HG03103 (cell line): ENCODE results near the gene SGMS1.
A peak's percentile ranks its signal among the peaks of the same experiment; 100 is the strongest.
"Not testable (repeated sequence)": the region's sequence is repeated elsewhere in the genome, so short reads cannot be mapped to it uniquely, and the experiment has no call there.

Experiments used
- ATAC-seq: cut with Tn5 transposase; IDR thresholded peaks from one replicate; pipeline ENCODE4 v1.9.1; 2021; ENCODE audit warnings: low read depth; ENCODE audit not compliant: unreplicated experiment

SGMS1 gene

DNA sequence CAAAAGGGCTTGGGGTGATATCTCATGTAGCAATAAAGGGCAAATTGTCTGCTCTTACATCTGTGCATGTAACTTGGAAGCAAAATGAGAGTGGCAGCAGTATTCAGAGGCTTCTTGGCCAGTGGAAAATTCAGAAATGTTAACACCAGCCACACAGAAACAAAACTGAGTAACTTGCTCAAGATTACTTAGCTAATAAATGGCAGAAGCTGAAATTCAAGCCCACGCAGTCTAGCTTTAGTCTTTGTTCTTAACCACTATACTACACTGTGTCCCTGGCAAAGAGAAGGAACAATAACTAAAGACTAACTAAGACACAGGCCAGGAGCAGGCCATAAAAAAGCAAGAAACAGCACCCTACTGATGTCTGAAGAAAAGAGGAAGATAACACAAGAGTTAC, 186.5 kb downstream of the SGMS1 start:
- no peak for ATAC-seq

DNA sequence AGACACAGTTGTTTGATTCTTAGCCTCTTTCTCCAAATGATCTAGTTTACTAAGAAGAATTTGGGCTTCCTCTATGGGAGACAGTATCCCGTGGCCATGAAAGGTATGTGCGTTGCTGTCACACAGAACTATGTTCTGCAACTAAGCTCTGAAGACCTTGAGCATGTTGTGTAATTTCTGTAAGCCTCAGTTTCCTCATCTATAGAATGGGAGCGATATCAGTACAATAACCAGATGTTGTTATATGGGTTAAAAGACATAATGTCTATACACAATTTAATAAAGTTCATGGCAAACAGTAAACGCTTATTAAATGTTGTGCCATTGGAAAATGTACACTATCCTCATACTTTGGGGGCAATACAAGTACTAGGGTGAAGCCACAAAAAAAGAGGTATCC, 187.0 kb downstream of the SGMS1 start:
- ATAC-seq: no peak

DNA sequence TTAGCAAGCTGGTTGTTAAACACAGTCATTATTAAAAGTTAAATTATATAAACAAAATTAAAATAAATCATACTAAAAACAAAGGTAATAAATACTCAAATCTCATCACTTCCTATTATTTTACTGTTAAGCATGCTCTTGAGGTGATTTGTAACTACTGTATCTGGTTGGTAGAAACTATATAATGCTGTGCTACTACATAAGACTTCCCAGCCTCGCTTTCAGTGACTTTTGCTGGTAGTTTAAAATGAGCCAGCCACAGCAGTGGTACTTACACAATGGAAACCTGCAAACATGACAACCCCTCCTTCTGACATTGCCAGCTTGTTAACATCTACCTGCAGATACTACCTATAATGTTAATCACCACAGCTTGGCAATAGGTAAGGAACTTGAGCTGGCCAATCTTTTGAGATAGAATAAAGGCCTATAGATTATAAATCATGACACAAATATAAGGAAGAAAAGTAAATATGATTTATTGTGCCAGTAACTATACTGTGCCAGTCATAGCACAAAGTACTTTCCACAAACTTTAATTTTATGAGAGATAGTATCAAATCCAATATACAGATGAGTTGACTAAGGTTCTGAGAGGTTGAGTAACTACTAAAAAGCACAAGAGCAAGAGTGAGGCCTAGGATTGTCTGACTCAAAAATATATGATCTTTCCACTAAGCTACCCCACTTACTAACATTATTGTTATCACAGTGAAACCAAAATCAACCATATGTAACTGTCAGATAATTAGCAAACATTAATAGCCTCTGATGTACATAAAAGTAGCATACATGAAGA, 191.3 kb downstream of the SGMS1 start:
- peak; percentile 36 for ATAC-seq

DNA sequence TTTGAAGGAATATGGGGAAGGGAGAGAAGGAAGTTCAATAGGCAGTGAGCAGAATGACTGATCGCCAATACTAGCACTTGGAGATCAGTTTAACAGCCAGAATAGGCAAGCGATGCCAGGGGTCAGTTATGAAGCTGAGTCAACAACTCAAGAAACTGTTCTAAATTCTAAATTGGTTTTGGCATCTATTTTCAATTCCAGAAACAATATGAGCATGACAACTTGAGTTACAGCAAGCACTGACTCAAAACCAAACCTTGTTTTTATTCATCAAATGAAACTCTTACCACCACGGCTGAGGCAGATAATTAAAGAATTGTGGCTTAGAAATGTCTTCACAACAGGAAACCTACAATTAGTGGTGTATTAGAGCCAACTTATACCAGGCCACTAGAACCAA, 192.0 kb downstream of the SGMS1 start:
- peak; percentile 85 for ATAC-seq

DNA sequence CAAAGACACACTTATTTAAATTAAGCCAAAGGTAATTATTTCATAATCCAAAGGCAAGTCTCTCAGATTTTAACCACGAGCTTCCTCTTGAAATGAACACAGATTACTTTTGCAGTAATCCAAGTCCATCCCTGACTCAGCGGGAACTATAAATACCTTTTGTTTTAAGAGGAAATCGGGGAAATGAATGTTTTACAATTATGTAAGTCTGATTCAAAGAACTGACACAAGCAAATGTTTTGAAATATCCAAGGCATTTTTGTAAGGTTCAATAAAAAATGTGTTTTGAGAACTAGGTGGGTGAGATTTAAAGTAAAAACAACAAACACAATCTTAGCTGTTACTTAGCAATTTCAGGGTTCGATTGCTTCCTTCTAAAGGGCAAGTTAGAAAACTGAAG, 192.6 kb downstream of the SGMS1 start:
- no peak for ATAC-seq

DNA sequence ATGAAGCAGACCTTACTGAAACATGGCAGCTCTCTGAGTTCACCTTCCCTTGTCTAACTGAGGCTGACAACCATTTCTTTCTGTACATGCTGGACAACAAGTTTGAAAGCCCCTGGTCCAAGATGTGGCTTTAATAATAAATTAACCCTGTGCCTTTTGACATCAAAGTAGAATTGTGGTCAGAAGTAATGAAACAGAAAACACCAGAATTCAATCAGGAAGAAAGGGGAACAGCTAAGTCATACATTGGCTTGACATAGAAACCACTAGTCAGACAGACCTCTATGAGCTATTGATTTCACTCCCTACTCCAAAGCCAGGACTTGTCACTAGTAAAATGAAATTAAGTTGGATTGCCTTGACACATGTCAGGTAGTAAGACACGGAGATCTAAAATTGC, 197.3 kb downstream of the SGMS1 start:
- peak; percentile 62 for ATAC-seq

DNA sequence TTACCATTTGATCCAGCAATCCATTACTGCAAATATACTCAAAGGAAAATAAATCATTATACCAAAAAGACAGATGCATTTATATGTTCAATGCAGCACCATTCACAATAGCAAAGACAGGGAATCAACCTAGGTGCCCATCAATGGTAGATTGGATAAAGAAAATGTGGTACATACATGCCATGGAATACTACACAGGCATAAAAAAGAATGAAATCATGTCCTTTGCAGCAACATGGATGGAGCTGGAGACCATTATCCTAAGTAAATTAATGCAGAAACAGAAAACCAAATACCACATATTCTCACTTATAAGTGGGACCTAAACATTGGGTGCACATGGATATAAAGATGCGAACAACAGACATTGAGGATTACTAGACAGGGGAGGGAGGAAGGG, 198.5 kb downstream of the SGMS1 start:
- ATAC-seq: not testable (repeated sequence)

DNA sequence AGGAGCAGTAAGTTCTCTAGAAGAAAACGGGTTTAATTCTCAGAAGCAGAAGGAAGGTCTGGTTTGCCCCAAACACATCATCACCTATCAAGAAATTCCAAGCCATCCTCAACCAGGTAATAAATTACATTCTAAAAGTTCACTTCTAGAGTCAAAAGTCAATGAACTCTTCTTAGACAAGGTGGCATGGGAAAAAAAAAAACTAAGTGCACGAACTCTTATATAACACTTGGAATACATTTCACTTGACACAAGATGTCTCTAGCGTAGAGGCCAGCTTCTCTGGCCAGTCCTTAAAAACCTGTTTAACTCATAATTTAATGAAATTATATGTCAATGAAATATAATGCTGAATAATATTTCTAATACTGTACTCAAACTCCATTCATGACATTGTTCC, 200.3 kb downstream of the SGMS1 start:
- ATAC-seq: no peak

DNA sequence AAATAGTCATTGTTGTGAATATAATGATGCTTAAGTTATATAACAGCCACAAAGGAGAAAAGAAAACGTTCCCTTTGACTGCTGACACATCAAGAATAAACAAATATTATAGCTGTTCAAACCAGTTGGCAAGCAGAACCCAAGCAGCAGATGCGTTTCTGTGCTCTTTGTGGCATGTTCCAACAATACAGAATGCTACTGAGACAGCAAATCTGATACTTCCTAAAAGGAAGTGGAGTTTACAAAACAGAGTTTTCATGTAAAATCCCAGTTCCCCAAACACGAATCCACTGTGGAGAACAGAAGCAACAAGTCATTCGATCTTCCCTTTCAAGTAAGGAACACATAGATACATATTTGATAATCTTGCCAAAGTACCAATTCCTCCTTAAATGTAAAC, 201.5 kb downstream of the SGMS1 start:
- ATAC-seq: no peak

DNA sequence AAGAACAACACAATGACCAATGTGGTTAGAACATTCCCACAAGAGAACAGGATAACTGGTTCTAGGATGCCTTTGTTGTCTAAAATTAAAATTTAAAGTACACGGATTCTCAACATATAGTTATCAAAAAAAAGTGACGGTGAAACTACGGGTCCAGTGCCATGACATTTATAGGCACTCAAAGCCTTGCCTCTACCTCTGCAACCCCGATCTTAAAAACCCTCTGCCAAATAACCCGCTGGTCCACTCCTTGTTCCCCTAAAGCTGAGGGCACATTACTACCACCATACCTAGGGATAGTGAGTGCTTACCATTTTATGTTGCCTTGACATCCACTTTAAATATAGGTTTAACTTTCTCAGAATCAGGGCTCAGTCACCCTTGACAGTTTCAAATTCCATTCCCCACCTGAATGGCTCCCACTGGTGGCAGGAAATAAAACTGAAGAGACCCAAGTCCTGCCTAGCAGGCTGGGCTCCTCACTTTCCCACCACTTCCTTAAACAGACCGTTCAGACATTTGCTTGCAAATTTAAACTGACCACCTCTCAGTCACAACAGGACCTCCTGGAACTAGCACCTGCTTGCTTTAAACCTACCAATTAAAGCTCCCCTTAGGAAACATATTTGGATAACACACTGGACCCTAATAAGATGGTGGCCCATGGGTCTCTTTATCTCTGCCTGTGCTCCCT, 202.6 kb downstream of the SGMS1 start:
- peak; percentile 36 for ATAC-seq

DNA sequence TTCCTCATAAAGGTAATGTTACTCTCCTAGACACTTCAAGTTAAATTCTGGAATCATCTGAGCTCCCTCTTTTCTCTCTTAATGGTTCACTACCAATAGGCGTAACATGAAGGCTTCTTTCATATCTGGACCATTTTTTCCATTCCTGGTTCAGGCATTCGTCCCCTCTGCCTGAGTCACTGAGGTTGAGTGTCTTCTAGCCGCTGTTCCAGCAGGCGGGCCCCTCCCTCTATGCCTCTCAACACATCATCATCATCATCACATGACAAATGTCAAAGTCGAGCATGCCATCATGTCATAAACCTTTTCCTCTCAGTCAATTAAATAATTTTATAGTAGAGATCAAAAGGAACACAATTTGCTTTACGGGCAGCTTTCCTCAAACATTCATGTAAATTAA, 203.6 kb downstream of the SGMS1 start:
- ATAC-seq: no peak

DNA sequence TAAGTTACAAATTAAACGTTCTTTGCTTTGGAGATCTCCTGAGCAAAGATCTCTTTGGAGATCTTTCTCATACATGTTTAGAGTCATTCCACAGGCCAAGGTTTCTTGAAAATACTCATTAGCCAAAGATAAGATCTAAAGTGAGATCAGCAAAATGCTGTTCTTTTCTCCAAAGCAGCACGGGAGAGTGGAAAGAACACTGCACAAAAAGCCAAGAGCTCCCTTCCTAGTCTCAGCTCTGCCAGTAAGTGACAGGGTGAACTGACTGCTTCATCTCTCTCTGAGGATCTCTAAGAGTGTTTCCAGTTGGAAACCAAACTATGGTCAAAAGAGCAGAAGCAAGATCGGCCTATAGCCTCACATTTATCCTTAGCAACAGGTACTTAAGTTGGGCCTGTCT, 204.0 kb downstream of the SGMS1 start:
- ATAC-seq: no peak

DNA sequence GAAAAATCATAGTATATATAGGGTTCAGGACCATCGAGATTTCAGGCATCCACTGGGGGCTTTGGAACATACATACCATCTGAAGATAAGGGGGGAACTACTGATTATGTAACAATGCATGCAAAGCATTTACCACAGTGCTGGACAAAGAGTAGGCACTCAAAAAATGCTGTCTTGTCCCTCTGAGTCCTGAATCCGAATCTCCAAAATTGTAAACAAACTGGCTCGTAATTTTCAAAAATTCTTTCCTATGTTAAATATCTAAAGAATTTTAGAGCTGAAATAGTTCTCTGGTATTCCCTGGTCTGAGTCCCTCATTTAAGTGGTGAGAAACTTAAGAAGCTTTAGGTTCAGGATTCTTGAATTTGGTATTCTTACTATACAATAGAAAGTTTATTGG, 204.7 kb downstream of the SGMS1 start:
- ATAC-seq: no peak

DNA sequence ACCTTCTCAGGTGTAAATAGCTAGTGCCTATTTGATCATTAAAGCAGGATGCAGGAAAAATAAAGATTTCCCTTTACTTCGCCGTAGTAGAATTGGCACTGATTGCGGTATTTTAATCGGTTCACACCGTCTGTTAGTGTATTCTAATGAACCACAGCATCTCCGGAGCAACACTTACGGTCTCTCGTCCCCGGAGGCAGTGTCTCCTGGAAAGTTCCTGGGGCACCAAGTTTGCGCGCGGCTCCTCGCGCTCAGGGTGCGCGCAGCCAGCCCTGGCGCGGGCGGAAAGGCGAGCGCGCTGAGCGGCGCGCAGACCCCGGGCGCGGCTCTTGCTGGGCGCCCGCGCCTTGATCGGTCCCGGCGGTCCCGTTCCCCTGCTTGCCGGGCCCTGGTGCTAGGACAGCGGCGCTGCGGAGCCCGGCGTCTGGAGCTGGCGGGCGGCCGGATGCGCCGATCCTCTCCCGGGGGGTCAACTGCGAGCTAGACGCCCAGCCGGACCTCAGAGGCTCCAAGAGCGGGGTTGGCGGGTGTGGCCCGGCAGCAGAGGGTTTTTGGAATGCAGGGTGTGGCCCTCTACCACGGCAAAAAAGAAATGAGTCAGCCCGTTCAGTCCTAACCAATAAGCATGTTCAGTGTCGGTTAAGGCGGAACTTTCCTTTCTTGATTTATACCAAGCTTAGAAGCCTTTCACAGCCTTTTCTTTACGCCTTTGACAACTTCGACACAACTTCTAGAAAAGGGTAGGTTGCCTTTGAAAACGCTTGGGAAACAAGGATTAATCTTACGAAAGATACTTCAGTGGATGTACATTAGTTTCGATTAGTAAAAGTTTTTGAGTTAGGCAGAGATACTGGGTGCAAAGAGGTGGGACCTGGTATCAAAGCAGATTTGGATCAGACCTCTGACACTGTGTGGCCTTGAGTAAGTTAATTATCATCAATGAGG, 205.6 kb downstream of the SGMS1 start:
- peak; percentile 81 for ATAC-seq

DNA sequence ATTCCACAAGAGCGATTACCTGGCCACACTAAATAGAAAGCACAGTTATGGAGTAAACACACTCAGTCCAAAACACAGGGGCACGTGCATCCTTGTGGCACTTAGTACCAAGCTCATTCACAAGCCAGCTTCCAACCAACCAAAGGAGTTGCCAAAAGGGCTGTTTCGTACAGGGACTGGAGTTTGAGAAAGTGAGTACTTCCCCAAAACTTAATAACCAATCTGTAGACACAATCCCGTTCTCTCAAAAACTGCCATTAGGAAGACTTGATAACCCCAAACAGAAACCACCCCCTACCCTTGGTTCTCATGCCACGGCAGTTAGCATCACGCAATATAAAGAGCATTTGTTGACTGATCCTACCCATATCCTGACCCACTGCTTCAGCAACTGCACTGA, 206.3 kb downstream of the SGMS1 start:
- no peak for ATAC-seq

DNA sequence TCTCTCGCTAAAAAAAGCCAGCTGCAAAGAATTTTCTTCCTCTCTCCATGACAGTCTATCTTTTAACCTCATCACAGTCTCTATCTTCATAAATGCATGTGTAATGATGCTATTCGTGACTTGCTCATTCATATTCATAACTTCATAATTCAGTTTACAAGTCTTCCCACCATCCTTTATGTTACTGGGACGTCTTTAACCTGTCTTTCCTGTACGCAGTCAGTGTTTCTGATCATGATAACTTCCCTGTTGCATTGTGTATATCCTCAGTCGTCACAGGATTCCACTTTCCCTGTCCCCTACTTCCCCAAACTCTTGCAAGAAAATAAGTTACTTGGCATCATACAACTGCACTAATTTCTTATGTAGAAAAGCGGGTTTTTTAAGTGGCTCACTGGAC, 206.9 kb downstream of the SGMS1 start:
- ATAC-seq: no peak

DNA sequence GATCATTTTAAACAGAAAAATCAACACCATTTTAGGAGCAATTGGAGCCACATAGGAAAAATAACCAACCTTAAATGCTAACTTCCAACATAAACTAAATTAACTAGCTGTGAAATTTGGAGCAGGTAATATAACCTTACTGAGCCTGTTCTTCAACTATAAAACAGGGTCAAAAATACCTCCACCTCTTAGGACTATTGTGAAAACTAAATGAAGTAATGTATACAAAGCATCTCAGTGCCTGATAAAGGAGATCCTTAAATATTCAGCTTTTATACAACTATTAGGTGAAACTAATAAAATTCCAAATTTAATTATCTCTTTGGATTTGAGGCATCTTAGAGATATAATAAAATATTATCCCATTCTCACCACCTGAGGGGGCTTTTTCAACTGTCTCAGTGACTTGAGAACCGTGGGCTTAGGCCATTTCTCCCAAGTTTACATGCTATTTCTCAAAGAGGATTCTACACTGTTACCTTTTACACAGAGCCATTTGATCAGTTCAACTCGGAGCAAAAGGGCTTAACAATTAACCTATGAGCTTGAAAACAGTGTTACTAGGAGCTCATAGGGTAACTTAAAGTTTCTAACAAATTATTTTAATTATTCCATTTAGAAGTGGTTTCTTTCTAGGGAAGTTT, 207.5 kb downstream of the SGMS1 start:
- no peak for ATAC-seq

DNA sequence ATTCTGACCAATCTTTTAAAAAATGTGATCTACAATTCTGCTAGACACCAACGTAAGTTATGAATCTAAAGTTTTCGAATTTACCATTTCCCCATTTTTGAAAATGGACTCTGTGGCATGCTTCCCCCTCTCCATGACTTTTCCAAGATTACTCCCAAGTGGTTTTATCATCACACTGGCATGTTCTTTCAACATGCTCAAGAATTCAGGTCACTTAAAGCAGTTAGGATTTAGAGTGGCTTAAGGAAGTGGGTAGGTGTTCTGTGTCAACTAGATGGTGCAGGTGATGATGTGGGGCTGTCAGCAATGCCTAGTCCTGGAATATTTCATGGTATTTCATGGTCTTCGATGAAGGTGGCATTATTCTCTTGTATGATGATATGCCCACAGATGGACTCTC, 208.5 kb downstream of the SGMS1 start:
- ATAC-seq: no peak

DNA sequence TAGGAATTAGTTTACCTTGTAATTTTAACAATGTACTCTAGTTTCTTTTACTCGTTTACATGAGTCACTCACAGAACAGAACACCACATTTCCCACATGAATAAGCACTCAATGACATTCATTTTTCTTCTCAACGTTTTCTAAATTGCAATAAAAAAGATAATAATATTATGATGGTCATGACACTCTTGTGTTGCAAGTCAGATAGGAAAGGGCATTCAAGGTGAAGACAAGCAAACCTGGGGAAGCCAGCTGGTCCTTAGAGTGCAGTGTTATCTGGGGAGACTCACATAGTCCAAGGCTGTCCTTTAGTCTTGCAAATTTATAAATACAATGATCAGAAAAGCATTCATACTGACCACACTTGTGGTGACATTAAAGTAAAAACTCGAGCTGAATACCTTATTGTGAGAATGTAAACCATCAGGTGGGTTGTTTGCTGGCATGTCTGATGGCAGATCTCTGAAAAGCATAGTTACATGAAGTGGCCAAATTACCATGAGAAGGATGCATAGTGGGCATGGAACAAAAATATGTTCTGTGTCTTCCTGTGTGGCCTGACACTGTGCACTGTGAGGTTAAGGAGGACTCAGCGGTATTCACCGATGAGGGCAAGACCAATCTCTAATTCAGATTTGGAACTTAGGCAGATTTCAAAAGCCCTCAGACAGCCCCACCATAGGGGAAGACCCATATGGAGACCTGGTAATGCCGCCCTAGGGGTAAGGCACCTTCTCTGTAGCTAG, 213.5 kb downstream of the SGMS1 start:
- ATAC-seq: no peak
